GM12873 (cell line): ENCODE measurements around the gene PRKCB.

Experiments used
- TF ChIP-seq, protein P1 (sequence below): IDR thresholded peaks from 2 replicates; pipeline ENCODE4 v1.5.1; 2012; ENCODE audit warnings: low read depth, mild to moderate bottlenecking, moderate library complexity, low read length, control low read depth; ENCODE audit not compliant: insufficient read depth; ENCODE audit errors: missing control alignments

The PRKCB gene

GRCh38 chr16:23948949-23949411 lies 113.2 kb downstream of the PRKCB start:
- TF ChIP-seq, protein P1, sequence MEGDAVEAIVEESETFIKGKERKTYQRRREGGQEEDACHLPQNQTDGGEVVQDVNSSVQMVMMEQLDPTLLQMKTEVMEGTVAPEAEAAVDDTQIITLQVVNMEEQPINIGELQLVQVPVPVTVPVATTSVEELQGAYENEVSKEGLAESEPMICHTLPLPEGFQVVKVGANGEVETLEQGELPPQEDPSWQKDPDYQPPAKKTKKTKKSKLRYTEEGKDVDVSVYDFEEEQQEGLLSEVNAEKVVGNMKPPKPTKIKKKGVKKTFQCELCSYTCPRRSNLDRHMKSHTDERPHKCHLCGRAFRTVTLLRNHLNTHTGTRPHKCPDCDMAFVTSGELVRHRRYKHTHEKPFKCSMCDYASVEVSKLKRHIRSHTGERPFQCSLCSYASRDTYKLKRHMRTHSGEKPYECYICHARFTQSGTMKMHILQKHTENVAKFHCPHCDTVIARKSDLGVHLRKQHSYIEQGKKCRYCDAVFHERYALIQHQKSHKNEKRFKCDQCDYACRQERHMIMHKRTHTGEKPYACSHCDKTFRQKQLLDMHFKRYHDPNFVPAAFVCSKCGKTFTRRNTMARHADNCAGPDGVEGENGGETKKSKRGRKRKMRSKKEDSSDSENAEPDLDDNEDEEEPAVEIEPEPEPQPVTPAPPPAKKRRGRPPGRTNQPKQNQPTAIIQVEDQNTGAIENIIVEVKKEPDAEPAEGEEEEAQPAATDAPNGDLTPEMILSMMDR: no peak

DNA sequence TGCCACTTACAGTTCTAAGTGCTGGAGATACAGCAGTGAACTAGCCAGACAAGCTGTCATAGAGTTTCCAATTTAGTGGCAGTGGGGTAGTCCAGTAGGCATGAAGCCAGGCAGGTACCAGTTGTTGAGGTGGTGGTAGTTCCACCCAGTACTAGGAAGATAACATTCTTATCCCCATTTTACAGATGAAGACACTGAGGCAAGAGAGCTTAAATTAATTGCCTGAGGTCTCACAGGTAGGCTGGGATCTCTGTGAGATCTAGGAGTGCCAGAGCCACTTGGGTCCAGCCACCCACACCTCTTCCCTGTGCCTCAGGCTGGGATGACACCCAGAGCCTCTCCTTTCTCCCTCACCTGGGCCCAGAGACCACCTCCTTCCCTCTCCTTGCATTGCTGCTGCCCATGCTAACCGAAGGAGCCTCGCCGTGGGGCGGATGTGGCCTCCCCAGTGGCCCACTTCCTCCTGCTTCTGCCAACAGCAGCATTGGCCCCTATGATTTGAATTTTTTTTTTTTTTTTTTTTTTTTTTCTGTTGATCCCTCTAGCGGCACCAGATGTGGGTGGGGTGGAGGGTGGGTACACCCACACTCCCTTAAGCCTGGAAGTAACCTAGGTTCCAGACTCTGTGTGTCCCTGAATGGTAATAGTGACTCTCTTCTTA lies 114.0 kb downstream of the PRKCB start:
- TF ChIP-seq, protein P1: no peak

DNA sequence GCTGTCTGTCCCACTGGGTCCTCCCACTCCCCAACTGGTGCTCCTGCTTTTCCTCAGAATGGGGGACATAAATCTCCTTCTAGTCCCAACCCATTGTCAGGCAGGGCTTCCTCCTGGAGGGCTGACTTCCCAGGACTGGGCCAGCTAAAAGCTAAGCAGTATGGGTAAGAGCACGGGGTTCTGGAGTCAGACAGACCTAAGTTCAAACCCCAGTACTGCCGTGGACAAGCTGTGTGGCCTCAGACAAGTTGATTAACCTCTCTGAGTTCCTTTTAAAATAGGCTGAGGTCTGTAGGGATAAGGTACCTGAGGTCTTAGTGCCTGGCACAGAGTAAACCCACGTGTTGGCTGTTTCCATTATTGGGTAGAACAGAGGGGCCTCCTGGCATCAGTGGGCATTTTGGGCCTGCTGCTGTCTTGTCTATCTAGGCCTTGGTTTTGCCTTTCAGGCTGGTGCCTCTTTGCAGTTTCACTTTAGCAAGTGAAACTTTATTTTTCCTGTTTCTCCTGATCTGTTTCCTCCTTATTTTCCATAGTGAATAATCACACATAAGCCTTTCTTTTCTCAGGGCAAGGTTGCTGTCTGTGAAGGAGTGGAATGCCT lies 114.6 kb downstream of the PRKCB start:
- TF ChIP-seq, protein P1: no peak

DNA sequence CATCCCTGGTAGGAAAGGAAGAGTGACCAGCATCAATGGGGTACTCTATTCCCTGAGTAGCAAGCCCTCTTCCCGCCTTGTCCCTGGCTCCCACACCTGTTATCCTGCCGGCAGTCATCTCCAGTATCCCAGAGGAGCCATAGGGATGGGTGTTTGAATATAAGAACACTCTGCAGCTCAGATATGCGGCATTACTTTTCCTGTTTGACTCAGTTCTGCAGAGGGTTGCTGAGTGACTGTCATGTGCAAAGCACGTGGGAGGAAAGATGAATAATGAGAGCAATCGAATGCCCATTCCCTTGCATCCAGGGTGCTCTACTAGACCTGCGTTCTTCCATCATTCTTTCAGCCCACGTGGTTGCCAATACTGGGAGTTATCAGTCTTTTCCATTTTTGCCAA lies 115.1 kb downstream of the PRKCB start:
- TF ChIP-seq, protein P1: no peak

GRCh38 chr16:23952128-23952970 lies 116.6 kb downstream of the PRKCB start:
- TF ChIP-seq, protein P1: no peak

GRCh38 chr16:23952971-23953300 lies 117.2 kb downstream of the PRKCB start:
- TF ChIP-seq, protein P1: no peak

GRCh38 chr16:23953476-23953875 lies 117.7 kb downstream of the PRKCB start:
- TF ChIP-seq, protein P1: no peak
